ENCODE measurements around the gene UBE2H. TPM values are rescaled to one million over a fixed set of nuclear protein-coding genes. Genes with fewer than 3 reads are reported as not detected.
"Not testable (repeated sequence)": the region's sequence is repeated elsewhere in the genome, so short reads cannot be mapped to it uniquely, and the experiment has no call there.

The UBE2H gene
- total RNA-seq, 1 donor from 2014 or later, result 92.3 TPM

DNA sequence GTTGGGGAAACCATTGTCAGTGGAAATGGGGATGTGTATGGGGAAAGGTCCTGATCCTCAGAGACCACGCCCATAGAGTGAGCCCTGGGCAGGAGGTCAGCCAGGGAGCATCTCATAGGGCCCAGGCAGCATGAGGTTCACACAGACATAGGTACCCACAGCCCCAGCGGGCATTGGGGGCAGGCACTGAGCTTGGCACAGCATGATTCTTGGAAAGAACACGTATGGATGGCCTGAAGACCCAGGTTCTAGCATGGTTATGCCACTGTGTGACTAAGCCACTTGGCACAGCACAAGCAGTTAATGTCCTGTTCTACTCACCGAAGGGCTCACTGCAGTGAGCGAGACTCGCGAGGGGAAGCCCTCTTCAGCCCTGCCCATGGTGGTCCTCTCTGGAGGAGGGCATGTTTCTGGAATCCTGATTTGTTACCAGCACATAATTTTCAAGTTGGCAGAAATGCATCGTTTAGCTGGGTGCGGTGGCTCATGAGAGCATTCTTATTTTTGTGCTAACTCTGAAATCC, 125.2 kb downstream of the UBE2H start:
- Mint-ChIP-seq H3K9me3 (ENCODE audit: unreplicated experiment) (no peaks in the 10 kb centered on the region), H3K4me1 (ENCODE audit: unreplicated experiment) (peaks cover 19% of the 10 kb centered on the region), H3K36me3 (ENCODE audit: low read depth, unreplicated experiment) (peaks cover 23% of the 10 kb centered on the region), H3K27ac (ENCODE audit: unreplicated experiment) (no peak overlapping the region), H3K4me3 (ENCODE audit: unreplicated experiment) (peak overlapping the region; percentile 37), H3K27me3 (ENCODE audit: unreplicated experiment) (peaks cover 16% of the 10 kb centered on the region)
- no peak for DNase-seq (ENCODE audit: low spot score)
- TF ChIP-seq, protein P1, sequence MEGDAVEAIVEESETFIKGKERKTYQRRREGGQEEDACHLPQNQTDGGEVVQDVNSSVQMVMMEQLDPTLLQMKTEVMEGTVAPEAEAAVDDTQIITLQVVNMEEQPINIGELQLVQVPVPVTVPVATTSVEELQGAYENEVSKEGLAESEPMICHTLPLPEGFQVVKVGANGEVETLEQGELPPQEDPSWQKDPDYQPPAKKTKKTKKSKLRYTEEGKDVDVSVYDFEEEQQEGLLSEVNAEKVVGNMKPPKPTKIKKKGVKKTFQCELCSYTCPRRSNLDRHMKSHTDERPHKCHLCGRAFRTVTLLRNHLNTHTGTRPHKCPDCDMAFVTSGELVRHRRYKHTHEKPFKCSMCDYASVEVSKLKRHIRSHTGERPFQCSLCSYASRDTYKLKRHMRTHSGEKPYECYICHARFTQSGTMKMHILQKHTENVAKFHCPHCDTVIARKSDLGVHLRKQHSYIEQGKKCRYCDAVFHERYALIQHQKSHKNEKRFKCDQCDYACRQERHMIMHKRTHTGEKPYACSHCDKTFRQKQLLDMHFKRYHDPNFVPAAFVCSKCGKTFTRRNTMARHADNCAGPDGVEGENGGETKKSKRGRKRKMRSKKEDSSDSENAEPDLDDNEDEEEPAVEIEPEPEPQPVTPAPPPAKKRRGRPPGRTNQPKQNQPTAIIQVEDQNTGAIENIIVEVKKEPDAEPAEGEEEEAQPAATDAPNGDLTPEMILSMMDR (IDR thresholded peaks at IDR 0.05; ENCODE audit: unreplicated experiment), result no peak

DNA sequence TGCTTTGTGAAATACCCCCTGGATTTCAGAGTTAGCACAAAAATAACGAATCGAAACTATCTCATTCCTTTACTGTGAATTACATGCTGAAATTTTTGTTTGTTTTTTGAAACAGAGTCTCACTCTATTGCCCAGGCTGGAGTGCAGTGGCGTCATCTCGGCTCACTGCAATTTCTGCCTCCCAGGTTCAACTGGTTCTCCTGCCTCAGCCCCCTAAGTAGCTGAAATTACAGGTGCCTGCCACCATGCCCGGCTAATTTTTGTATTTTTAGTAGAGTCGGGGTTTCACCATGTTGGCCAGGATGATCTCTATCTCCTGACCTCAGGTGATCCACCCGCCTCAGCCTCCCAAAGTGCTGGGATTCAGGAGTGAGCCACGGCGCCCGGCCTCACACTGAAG, 125.9 kb downstream of the UBE2H start:
- H3K4me1 Mint-ChIP-seq (ENCODE audit: unreplicated experiment), result peaks cover 17% of the 10 kb centered on the region
- H3K36me3 Mint-ChIP-seq (ENCODE audit: low read depth, unreplicated experiment), result peaks cover 19% of the 10 kb centered on the region
- H3K9me3 Mint-ChIP-seq (ENCODE audit: unreplicated experiment); H3K27ac Mint-ChIP-seq (ENCODE audit: unreplicated experiment); H3K4me3 Mint-ChIP-seq (ENCODE audit: unreplicated experiment); DNase-seq (ENCODE audit: low spot score): not testable (repeated sequence)
- H3K27me3 Mint-ChIP-seq (ENCODE audit: unreplicated experiment), result peaks cover 14% of the 10 kb centered on the region

DNA sequence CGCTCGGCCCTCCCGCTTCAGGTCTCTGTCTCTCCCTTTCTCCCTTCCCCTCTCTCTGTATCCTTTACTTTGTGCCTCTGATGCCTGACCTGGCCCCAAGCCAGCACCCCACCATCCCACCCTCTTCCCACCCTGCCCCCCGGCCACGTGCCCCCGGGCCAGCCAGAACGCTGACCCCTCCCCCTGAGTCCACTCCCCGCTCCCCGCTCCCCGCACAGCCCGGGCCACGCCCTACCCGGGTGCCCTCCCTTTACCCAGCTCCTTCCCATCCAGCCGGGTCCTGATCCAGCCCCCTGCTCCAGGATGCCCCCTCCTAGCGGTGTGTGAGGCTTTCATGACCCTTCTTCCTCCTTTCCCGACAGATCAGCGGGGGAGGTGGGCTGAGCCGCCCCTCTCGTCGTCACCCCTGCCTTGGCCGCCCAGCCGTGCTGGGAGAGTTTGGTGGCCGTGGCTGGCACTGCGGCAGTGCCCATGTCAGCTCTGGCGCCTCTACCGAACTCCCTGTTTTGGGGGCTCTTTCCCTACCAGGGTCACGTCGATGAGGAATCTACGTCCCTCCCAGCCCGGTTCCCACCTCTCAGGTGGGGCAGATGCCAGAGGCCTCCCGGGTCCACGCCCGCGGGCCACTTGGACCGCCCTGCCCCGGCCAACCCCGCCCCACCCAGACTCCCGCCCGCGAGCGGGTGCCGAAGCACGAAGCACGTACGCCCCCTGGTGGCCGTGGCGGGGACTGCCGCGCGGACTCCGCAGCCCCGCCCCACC, 127.4 kb downstream of the UBE2H start:
- peak overlapping the region; percentile 88 for H3K4me3 Mint-ChIP-seq (ENCODE audit: unreplicated experiment)
- no peaks in the 10 kb centered on the region for H3K9me3 Mint-ChIP-seq (ENCODE audit: unreplicated experiment)
- DNase-seq (ENCODE audit: low spot score), result peak; percentile 97
- peaks cover 11% of the 10 kb centered on the region for H3K4me1 Mint-ChIP-seq (ENCODE audit: unreplicated experiment)
- TF ChIP-seq, protein P1 (IDR thresholded peaks at IDR 0.05; ENCODE audit: unreplicated experiment), result peak; percentile 100
- H3K27ac Mint-ChIP-seq (ENCODE audit: unreplicated experiment), result no peak overlapping the region
- H3K27me3 Mint-ChIP-seq (ENCODE audit: unreplicated experiment), result peaks cover 16% of the 10 kb centered on the region
- peaks cover 11% of the 10 kb centered on the region for H3K36me3 Mint-ChIP-seq (ENCODE audit: low read depth, unreplicated experiment)

DNA sequence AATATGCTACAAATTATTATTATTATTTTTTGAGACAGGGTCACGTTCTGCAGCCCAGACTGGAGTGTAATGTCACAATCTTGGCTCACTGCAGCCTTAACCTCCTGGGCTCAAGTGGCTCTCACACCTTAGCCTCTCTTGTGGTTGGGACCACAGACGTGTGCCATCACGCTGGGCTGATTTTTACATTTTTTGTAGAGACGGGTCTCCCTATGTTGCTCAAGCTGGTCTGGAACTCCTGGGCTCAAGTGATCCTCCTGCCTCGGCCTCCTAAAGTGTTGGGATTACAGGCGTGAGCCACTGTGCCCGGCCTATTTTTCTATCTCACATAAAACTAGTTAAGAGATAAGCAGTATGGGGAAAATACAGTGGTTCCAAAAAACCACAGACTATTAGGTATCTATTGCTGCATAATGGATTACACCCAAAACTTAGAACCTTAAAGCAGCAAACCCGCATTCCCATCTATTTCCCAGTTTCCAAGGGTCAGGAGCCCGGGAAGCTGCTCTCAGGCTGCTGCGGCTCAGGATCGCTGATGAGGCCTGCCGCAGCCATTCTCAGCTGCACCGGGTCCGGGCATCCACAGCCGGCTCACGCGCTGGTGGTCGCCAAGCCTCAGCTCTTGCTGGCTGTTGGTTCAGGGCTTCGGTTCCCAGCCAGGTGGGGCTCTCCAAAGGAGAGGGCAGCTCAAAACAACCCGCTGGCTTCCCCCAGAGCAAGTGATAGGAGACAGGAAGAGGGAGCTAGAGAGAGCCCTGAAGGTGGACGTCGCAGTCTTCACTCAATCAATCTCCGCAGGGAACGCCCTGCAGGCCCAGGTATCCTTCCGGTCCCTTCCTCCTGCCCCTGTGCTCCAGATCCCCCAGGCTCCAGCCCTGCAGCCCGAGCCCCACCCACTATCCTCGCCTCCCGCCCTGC, 128.2 kb downstream of the UBE2H start:
- Mint-ChIP-seq H3K4me1 (ENCODE audit: unreplicated experiment) (peaks cover 4% of the 10 kb centered on the region), H3K4me3 (ENCODE audit: unreplicated experiment) (peak overlapping the region; percentile 88), H3K36me3 (ENCODE audit: low read depth, unreplicated experiment) (peaks cover 11% of the 10 kb centered on the region), H3K27me3 (ENCODE audit: unreplicated experiment) (peaks cover 13% of the 10 kb centered on the region), H3K27ac (ENCODE audit: unreplicated experiment) (no peak overlapping the region), H3K9me3 (ENCODE audit: unreplicated experiment) (no peaks in the 10 kb centered on the region)
- peak; percentile 22 for DNase-seq (ENCODE audit: low spot score)
- TF ChIP-seq, protein P1 (IDR thresholded peaks at IDR 0.05; ENCODE audit: unreplicated experiment), result no peak

DNA sequence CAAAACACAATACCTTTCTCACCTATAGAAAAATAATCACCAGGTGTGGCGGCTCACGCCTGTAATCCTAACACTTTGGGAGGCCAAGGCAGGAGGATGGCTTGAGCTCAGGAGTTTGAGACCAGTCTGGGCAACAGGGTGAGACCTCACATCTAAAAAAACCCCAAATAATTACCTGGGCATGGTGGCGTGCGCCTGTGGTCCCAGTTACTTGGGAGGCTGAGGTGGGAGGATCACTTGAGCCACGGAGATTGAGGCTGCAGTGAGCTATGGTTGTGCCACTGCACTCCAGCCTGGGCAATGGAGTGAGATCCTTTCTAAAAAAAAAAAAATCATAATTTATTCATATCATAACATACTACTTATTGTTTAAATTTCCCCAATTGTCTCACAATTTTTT, 129.6 kb downstream of the UBE2H start:
- H3K36me3 Mint-ChIP-seq (ENCODE audit: low read depth, unreplicated experiment), result peaks cover 11% of the 10 kb centered on the region
- H3K4me1 Mint-ChIP-seq (ENCODE audit: unreplicated experiment); H3K9me3 Mint-ChIP-seq (ENCODE audit: unreplicated experiment); H3K4me3 Mint-ChIP-seq (ENCODE audit: unreplicated experiment); H3K27ac Mint-ChIP-seq (ENCODE audit: unreplicated experiment); DNase-seq (ENCODE audit: low spot score); H3K27me3 Mint-ChIP-seq (ENCODE audit: unreplicated experiment): not testable (repeated sequence)

All from endothelial cell (in vitro differentiated cells).